K562 (cell line): ENCODE data around the gene EIF2AK2.

ENCODE experiments used
- ATF6 ChIP-seq: sonication (generic); formaldehyde crosslinking; IDR thresholded peaks from 2 replicates; pipeline ENCODE4 v1.4.0; 2020; ENCODE audit warnings: mild to moderate bottlenecking, missing genetic modification reagents
- CCNT2 ChIP-seq: IDR thresholded peaks from 2 replicates; pipeline ENCODE4 v1.6.1; 2011; ENCODE audit warnings: borderline replicate concordance, low read depth, mild to moderate bottlenecking, moderate library complexity, mixed read lengths, low read length; ENCODE audit not compliant: insufficient read length; ENCODE audit errors: extremely low read depth
- GTF2A2 ChIP-seq: IDR thresholded peaks from 2 replicates; pipeline ENCODE4 v1.6.1; 2016; ENCODE audit warnings: mild to moderate bottlenecking, missing genetic modification characterization, missing compliant biosample characterization
- NR3C1 ChIP-seq: sonication (generic); formaldehyde crosslinking; IDR thresholded peaks from 2 replicates; pipeline ENCODE4 v1.8.1; 2022; ENCODE audit warnings: missing genetic modification reagents
- SAFB ChIP-seq: fragments of 200-400 bp; formaldehyde crosslinking; IDR thresholded peaks from 2 replicates; pipeline ENCODE4 v1.6.1; 2017; ENCODE audit warnings: low read depth, low read length, borderline replicate concordance
- SMC3 ChIP-seq: conservative IDR thresholded peaks from 2 replicates; pipeline ENCODE4 v1.6.1; 2011; ENCODE audit warnings: low read depth, low read length, improper control_type of control experiment; ENCODE audit not compliant: insufficient read depth
- ZFX ChIP-seq: sonication (generic); formaldehyde crosslinking; IDR thresholded peaks from 2 replicates; pipeline ENCODE4 v1.8.0; 2022; ENCODE audit warnings: mild to moderate bottlenecking, missing genetic modification reagents, moderate library complexity
- ZNF224 ChIP-seq: sonication (generic); formaldehyde crosslinking; IDR thresholded peaks from 2 replicates; pipeline ENCODE4 v1.8.0; 2022; ENCODE audit warnings: mild to moderate bottlenecking, missing genetic modification reagents
- ZZZ3 ChIP-seq: fragments of 450-650 bp; IDR thresholded peaks from 2 replicates; pipeline ENCODE4 v1.6.1; 2016; ENCODE audit warnings: antibody characterized with exemption, mild to moderate bottlenecking, moderate library complexity
- TF ChIP-seq, protein P1 (sequence below), 2 experiments: fragments of 450-650 bp; formaldehyde crosslinking in 1 of 2; IDR thresholded peaks; 2 replicates each; pipeline versions ENCODE4 v1.4.0 to v1.6.1; 2014 to 2020; ENCODE audit warnings: mild to moderate bottlenecking in 2 of 2, borderline replicate concordance in 1 of 2, low read depth in 1 of 2
- TF ChIP-seq, protein P2 (sequence below): fragments of 250-450 bp; sonication (Bioruptor Pico); IDR thresholded peaks from 2 replicates; pipeline ENCODE4 v1.8.0; 2021; ENCODE audit warnings: moderate library complexity, mild to moderate bottlenecking, inconsistent platforms

DNA sequence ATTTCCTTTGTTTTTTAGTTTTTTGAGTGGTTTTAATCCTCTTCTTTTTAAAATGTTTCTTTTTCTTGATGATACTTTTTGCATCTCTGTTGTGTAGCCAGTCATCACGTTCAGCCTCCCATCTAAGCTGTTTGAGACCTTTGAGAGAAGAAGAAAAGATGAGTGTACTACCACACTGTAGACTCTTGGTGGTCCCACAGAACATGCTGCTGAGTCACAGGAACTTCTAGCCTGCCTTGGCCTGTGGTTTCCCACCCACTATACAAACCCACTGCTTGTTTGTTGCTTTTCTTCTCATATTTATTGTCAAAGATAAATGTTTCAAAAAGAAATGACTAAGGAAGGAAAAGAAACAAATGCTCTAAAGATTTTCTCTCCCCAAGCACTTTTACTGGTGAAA lies 45.0 kb upstream of the EIF2AK2 start:
- TF ChIP-seq ATF6 (CRISPR knock-in tag) (no peak), ZNF224 (no peak), CCNT2 (no peak), SMC3 (no peak), SAFB (no peak), ZFX (no peak), ZZZ3 (no peak), NR3C1 (CRISPR knock-in tag) (no peak), GTF2A2 (tag) (no peak)
- TF ChIP-seq, protein P1, sequence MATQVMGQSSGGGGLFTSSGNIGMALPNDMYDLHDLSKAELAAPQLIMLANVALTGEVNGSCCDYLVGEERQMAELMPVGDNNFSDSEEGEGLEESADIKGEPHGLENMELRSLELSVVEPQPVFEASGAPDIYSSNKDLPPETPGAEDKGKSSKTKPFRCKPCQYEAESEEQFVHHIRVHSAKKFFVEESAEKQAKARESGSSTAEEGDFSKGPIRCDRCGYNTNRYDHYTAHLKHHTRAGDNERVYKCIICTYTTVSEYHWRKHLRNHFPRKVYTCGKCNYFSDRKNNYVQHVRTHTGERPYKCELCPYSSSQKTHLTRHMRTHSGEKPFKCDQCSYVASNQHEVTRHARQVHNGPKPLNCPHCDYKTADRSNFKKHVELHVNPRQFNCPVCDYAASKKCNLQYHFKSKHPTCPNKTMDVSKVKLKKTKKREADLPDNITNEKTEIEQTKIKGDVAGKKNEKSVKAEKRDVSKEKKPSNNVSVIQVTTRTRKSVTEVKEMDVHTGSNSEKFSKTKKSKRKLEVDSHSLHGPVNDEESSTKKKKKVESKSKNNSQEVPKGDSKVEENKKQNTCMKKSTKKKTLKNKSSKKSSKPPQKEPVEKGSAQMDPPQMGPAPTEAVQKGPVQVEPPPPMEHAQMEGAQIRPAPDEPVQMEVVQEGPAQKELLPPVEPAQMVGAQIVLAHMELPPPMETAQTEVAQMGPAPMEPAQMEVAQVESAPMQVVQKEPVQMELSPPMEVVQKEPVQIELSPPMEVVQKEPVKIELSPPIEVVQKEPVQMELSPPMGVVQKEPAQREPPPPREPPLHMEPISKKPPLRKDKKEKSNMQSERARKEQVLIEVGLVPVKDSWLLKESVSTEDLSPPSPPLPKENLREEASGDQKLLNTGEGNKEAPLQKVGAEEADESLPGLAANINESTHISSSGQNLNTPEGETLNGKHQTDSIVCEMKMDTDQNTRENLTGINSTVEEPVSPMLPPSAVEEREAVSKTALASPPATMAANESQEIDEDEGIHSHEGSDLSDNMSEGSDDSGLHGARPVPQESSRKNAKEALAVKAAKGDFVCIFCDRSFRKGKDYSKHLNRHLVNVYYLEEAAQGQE (IDR thresholded peaks at IDR 0.05; ENCODE audit: borderline replicate concordance), result no peak
- TF ChIP-seq, protein P1 (CRISPR knock-in tag; IDR thresholded peaks at IDR 0.05; ENCODE audit: low read depth), result no peak
- TF ChIP-seq, protein P2, sequence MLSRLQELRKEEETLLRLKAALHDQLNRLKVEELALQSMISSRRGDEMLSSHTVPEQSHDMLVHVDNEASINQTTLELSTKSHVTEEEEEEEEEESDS (CRISPR knock-in tag), result no peak
